HepG2 (cell line): ENCODE results near the gene DNM3. TPM values are rescaled to one million over a fixed set of nuclear protein-coding genes. Genes with fewer than 3 reads are reported as not detected.

ENCODE experiments used
- BORCS8-MEF2B ChIP-seq: sonication (generic); formaldehyde crosslinking; IDR thresholded peaks from 2 replicates; pipeline ENCODE4 v1.8.0; 2022; ENCODE audit warnings: mild to moderate bottlenecking, missing genetic modification reagents
- SCMH1 ChIP-seq: sonication (generic); formaldehyde crosslinking; IDR thresholded peaks from 2 replicates; pipeline ENCODE4 v1.9.0; 2021; ENCODE audit warnings: missing genetic modification reagents, mild to moderate bottlenecking, borderline replicate concordance
- TBP ChIP-seq: sonication (generic); formaldehyde crosslinking; IDR thresholded peaks from 2 replicates; pipeline ENCODE4 v1.5.0; 2020; ENCODE audit warnings: missing genetic modification reagents
- ZFX ChIP-seq: sonication (generic); formaldehyde crosslinking; IDR thresholded peaks from 2 replicates; pipeline ENCODE4 v1.4.0; 2020; ENCODE audit warnings: mild to moderate bottlenecking, low read depth, missing genetic modification reagents, moderate library complexity
- ZKSCAN1 ChIP-seq: fragments of 150-350 bp; IDR thresholded peaks from 2 replicates; pipeline ENCODE4 v1.6.1; 2014; ENCODE audit warnings: low read length
- polyA plus RNA-seq, 8 experiments: library from polyadenylated mRNA; depleted of rRNA in 3 of 8; stranded (reverse) in 7 of 8; unstranded in 1 of 8; fragments of >200 nt; fragmentation: Illumina TruSeq in 4 of 8; extraction: Trizol in 4 of 8; gene quantifications; 2 replicates each; pipeline versions ENCODE4 v1.2.1 to v1.2.3, GENCODE V29; 2011 to 2016; ENCODE audit warnings: low read depth in 4 of 8, missing spikeins in 1 of 8, mixed read lengths in 1 of 8; ENCODE audit not compliant: insufficient read depth in 1 of 8
- total RNA-seq, 5 experiments: library from RNA; depleted of rRNA; stranded (reverse); fragments of >200 nt; fragmentation: Illumina TruSeq; extraction: Trizol; gene quantifications; 2 replicates each; pipeline ENCODE4 v1.2.3, GENCODE V29; 2016; ENCODE audit warnings: low read depth in 1 of 5
- TF ChIP-seq, protein P1 (sequence below): sonication (generic); formaldehyde crosslinking; IDR thresholded peaks from 2 replicates; pipeline ENCODE4 v1.4.0; 2020; ENCODE audit warnings: missing genetic modification reagents
- TF ChIP-seq, protein P2 (sequence below): sonication (generic); formaldehyde crosslinking; IDR thresholded peaks from 2 replicates; pipeline ENCODE4 v1.5.0; 2020; ENCODE audit warnings: missing genetic modification reagents, mild to moderate bottlenecking, borderline replicate concordance
- TF ChIP-seq, protein P3 (sequence below): sonication (generic); formaldehyde crosslinking; IDR thresholded peaks from 2 replicates; pipeline ENCODE4 v1.8.0; 2022; ENCODE audit warnings: mild to moderate bottlenecking, missing genetic modification reagents, moderate library complexity
- TF ChIP-seq, protein P4 (sequence below): sonication (generic); formaldehyde crosslinking; IDR thresholded peaks from 2 replicates; pipeline ENCODE4 v1.4.0; 2020; ENCODE audit warnings: mild to moderate bottlenecking, missing genetic modification reagents
- TF ChIP-seq, protein P5 (sequence below): sonication (generic); formaldehyde crosslinking; IDR thresholded peaks from 2 replicates; pipeline ENCODE4 v1.4.0; 2020; ENCODE audit warnings: missing genetic modification reagents
- TF ChIP-seq, protein P6 (sequence below): sonication (generic); formaldehyde crosslinking; IDR thresholded peaks from 2 replicates; pipeline ENCODE4 v1.4.0; 2020; ENCODE audit warnings: missing genetic modification reagents

Gene DNM3
- total and polyA plus RNA-seq, 2 of the 13 experiments (the other 11 are each of a cell fraction or from before 2014, with no cell fraction given), result 0.05 TPM; not detected in 1

DNA sequence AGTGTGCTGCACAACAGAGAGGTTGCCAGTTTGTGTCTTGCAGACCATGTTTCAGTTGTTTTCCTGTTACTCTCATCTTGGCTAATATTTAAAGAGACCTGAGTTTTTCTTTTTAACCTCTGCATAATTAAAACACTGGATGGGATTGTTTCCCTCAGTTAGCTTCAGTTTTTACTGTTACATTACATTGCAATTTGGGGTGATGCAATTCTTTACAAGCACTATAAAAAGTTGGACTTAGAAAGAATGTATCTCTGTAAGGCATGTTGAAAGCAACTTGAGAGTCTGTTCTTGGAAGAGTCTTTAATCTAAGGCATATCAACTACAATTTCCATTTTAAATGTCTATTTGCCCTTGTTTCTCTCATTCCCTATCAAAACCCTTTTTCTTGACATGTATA is 99.1 kb downstream of the DNM3 start (continued):
- TF ChIP-seq, protein P1, sequence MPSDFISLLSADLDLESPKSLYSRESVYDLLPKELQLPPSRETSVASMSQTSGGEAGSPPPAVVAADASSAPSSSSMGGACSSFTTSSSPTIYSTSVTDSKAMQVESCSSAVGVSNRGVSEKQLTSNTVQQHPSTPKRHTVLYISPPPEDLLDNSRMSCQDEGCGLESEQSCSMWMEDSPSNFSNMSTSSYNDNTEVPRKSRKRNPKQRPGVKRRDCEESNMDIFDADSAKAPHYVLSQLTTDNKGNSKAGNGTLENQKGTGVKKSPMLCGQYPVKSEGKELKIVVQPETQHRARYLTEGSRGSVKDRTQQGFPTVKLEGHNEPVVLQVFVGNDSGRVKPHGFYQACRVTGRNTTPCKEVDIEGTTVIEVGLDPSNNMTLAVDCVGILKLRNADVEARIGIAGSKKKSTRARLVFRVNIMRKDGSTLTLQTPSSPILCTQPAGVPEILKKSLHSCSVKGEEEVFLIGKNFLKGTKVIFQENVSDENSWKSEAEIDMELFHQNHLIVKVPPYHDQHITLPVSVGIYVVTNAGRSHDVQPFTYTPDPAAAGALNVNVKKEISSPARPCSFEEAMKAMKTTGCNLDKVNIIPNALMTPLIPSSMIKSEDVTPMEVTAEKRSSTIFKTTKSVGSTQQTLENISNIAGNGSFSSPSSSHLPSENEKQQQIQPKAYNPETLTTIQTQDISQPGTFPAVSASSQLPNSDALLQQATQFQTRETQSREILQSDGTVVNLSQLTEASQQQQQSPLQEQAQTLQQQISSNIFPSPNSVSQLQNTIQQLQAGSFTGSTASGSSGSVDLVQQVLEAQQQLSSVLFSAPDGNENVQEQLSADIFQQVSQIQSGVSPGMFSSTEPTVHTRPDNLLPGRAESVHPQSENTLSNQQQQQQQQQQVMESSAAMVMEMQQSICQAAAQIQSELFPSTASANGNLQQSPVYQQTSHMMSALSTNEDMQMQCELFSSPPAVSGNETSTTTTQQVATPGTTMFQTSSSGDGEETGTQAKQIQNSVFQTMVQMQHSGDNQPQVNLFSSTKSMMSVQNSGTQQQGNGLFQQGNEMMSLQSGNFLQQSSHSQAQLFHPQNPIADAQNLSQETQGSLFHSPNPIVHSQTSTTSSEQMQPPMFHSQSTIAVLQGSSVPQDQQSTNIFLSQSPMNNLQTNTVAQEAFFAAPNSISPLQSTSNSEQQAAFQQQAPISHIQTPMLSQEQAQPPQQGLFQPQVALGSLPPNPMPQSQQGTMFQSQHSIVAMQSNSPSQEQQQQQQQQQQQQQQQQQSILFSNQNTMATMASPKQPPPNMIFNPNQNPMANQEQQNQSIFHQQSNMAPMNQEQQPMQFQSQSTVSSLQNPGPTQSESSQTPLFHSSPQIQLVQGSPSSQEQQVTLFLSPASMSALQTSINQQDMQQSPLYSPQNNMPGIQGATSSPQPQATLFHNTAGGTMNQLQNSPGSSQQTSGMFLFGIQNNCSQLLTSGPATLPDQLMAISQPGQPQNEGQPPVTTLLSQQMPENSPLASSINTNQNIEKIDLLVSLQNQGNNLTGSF (CRISPR knock-in tag), result no peak
- TF ChIP-seq ZFX (CRISPR knock-in tag) (no peak), BORCS8-MEF2B (CRISPR knock-in tag) (no peak), TBP (CRISPR knock-in tag) (no peak), ZKSCAN1 (no peak), SCMH1 (CRISPR knock-in tag) (no peak)
- TF ChIP-seq, protein P2, sequence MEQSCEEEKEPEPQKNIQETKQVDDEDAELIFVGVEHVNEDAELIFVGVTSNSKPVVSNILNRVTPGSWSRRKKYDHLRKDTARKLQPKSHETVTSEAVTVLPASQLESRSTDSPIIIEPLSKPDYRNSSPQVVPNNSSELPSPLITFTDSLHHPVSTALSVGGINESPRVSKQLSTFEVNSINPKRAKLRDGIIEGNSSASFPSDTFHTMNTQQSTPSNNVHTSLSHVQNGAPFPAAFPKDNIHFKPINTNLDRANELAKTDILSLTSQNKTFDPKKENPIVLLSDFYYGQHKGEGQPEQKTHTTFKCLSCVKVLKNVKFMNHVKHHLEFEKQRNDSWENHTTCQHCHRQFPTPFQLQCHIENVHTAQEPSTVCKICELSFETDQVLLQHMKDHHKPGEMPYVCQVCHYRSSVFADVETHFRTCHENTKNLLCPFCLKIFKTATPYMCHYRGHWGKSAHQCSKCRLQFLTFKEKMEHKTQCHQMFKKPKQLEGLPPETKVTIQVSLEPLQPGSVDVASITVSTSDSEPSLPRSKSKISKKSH (CRISPR knock-in tag), result no peak
- TF ChIP-seq, protein P3, sequence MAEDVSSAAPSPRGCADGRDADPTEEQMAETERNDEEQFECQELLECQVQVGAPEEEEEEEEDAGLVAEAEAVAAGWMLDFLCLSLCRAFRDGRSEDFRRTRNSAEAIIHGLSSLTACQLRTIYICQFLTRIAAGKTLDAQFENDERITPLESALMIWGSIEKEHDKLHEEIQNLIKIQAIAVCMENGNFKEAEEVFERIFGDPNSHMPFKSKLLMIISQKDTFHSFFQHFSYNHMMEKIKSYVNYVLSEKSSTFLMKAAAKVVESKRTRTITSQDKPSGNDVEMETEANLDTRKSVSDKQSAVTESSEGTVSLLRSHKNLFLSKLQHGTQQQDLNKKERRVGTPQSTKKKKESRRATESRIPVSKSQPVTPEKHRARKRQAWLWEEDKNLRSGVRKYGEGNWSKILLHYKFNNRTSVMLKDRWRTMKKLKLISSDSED, result no peak
- TF ChIP-seq, protein P4, sequence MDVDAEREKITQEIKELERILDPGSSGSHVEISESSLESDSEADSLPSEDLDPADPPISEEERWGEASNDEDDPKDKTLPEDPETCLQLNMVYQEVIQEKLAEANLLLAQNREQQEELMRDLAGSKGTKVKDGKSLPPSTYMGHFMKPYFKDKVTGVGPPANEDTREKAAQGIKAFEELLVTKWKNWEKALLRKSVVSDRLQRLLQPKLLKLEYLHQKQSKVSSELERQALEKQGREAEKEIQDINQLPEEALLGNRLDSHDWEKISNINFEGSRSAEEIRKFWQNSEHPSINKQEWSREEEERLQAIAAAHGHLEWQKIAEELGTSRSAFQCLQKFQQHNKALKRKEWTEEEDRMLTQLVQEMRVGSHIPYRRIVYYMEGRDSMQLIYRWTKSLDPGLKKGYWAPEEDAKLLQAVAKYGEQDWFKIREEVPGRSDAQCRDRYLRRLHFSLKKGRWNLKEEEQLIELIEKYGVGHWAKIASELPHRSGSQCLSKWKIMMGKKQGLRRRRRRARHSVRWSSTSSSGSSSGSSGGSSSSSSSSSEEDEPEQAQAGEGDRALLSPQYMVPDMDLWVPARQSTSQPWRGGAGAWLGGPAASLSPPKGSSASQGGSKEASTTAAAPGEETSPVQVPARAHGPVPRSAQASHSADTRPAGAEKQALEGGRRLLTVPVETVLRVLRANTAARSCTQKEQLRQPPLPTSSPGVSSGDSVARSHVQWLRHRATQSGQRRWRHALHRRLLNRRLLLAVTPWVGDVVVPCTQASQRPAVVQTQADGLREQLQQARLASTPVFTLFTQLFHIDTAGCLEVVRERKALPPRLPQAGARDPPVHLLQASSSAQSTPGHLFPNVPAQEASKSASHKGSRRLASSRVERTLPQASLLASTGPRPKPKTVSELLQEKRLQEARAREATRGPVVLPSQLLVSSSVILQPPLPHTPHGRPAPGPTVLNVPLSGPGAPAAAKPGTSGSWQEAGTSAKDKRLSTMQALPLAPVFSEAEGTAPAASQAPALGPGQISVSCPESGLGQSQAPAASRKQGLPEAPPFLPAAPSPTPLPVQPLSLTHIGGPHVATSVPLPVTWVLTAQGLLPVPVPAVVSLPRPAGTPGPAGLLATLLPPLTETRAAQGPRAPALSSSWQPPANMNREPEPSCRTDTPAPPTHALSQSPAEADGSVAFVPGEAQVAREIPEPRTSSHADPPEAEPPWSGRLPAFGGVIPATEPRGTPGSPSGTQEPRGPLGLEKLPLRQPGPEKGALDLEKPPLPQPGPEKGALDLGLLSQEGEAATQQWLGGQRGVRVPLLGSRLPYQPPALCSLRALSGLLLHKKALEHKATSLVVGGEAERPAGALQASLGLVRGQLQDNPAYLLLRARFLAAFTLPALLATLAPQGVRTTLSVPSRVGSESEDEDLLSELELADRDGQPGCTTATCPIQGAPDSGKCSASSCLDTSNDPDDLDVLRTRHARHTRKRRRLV (CRISPR knock-in tag), result no peak
- TF ChIP-seq, protein P5, sequence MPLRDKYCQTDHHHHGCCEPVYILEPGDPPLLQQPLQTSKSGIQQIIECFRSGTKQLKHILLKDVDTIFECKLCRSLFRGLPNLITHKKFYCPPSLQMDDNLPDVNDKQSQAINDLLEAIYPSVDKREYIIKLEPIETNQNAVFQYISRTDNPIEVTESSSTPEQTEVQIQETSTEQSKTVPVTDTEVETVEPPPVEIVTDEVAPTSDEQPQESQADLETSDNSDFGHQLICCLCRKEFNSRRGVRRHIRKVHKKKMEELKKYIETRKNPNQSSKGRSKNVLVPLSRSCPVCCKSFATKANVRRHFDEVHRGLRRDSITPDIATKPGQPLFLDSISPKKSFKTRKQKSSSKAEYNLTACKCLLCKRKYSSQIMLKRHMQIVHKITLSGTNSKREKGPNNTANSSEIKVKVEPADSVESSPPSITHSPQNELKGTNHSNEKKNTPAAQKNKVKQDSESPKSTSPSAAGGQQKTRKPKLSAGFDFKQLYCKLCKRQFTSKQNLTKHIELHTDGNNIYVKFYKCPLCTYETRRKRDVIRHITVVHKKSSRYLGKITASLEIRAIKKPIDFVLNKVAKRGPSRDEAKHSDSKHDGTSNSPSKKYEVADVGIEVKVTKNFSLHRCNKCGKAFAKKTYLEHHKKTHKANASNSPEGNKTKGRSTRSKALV (CRISPR knock-in tag), result no peak
- TF ChIP-seq, protein P6, sequence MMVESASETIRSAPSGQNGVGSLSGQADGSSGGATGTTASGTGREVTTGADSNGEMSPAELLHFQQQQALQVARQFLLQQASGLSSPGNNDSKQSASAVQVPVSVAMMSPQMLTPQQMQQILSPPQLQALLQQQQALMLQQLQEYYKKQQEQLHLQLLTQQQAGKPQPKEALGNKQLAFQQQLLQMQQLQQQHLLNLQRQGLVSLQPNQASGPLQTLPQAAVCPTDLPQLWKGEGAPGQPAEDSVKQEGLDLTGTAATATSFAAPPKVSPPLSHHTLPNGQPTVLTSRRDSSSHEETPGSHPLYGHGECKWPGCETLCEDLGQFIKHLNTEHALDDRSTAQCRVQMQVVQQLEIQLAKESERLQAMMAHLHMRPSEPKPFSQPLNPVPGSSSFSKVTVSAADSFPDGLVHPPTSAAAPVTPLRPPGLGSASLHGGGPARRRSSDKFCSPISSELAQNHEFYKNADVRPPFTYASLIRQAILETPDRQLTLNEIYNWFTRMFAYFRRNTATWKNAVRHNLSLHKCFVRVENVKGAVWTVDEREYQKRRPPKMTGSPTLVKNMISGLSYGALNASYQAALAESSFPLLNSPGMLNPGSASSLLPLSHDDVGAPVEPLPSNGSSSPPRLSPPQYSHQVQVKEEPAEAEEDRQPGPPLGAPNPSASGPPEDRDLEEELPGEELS, result no peak
- TF ChIP-seq, all 625 proteins: peak for 0
